KG1 (cell line): Measurements from ENCODE around the gene NAA38.
"Not testable (repeated sequence)": the region's sequence is repeated elsewhere in the genome, so short reads cannot be mapped to it uniquely, and the experiment has no call there.

Experiments used
- DNase-seq: peaks from one replicate; lab custom pipeline; 2025; lab: John Stamatoyannopoulos, UW

Gene NAA38

DNA sequence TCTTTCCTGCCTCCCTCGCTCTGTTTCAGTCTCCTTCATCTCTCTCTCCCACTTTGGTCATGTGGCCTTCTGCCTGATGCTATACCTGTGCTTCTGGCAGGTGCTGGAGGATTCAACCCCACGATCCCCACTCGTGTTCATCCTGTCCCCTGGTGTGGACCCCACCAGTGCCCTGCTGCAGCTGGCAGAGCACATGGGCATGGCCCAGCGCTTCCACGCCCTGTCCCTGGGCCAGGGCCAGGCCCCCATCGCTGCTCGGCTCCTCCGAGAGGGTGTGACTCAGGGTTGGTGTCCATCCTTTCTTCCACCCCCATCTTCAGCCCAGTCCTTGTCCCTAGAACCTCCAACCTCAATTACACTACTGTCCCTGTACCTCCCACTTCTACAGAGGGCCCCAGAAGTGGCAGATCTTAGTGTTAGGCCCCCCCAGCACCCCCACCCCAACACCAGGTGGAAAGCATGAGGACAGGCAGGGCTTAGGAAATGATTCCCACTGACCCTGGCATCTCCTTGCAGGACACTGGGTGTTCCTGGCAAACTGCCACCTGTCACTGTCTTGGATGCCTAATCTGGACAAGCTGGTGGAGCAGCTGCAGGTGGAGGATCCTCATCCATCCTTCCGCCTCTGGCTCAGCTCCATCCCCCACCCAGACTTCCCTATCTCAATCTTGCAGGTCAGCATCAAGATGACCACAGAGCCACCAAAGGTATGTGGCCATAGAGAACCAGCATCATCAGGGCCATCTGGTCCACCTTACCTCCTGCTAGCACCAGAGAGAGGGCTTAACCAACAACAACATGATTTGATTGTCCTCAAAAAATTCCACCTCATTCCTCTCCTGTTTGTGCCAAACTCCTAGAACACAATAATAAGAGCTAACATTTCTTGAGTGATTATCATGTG lies 33.1 kb downstream of the NAA38 start:
- DNase-seq: no peak

DNA sequence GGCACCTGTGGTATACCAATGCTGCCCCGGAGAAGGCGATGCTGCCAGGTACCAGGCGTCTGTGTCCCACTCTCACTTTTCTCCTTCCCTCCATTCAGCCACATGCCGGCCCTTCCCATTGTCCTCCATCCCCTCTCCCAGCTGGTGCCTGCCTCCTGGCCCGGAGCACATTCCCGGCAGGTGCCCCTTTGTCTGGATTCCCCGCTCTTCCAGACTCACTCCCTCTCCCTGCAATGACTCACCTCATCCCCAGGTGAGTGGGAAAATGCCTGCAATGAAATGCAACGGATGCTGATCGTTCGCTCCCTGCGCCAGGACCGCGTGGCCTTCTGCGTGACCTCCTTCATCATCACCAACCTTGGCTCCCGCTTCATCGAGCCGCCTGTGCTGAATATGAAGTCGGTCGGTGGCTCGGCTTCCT lies 33.8 kb downstream of the NAA38 start:
- no peak for DNase-seq

DNA sequence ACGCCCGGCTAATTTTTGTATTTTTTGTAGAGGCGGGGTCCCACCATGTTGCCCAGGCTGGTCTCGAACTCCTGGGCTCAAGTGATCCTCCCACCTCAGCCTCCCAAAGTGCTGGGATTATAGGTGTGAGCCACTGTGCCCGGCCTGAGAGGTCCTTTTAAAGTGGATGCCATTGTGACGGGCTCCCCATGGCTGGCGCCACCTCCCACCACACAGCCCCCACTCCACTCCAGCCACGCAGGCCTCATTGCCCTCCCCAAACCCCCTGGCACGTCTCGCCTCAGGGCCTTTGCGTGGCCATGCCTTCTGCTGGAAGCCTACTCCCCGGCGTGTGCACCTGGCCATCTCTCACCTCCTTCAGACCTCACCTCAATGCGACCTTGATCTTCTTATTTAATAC lies 35.2 kb downstream of the NAA38 start:
- no peak for DNase-seq

DNA sequence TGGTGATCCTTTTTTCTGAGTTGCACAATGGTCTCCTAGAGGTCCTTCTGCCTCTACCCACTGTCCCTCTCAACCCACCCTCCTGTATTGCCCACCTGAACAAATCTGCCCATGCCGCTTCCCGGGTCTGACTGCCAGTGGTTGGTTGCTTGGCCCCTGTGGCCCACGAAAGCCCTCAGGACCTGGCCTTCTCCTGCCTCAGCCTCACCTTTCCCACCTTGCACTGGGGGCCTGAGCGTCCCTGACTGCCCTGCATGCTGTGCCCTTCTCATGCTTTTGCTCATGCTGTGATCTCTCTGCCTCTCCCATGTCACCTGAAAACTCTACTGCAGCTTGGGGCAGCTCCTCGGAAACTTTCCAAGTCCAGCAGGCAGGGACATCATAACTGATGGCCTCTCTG lies 37.1 kb downstream of the NAA38 start:
- no peak for DNase-seq

DNA sequence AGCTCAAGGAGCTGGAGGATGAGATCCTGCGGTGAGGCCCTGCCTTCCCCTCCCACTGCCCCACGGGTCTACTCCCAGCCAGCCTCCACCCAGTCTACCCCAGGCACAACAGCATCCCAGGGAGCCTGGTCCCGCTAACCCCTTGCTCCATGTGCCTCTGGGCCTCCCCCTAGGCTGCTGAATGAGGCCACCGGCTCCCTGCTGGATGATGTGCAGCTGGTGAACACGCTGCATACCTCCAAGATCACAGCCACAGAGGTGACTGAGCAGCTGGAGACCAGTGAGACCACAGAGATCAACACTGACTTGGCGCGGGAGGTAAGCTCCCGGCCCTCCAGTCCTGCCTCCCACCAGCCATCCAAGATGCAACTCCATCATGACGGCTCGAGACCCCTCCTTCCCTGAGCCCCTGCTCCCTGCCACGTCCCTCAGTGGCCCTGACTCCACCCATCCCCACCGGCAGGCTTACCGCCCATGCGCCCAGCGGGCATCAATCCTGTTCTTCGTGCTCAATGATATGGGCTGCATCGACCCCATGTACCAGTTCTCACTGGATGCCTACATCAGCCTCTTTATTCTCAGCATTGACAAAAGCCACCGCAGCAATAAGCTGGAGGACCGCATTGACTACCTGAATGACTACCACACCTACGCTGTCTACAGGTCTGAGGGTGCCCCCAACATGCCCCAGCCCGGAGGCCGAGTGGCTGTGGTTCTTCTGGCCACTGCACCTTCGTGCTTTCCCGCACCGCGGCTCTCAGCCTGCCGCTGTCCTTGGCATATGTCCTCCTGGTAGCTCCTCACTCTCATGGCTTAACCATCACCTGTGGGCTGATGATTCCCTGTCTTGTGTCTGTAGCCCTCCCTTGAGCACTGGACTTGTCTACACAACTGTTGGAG lies 38.4 kb downstream of the NAA38 start:
- DNase-seq: no peak

DNA sequence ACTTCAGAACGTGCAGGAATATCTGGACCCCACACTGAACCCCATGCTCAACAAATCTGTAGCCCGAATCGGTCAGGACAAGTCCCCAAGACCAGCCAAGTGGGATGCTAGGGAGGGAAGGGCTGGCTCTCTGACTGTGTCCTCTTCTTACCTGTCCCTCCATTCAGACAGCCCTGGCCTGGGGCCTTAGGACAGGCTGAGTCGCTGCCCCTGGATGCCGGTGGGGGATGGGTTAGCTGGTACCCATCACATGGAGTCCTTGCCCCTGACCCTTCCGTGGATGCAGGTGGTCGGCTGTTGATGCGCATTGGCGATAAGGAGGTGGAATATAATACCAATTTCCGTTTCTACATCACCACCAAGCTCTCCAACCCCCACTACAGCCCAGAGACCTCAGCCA lies 39.3 kb downstream of the NAA38 start:
- DNase-seq: no peak

DNA sequence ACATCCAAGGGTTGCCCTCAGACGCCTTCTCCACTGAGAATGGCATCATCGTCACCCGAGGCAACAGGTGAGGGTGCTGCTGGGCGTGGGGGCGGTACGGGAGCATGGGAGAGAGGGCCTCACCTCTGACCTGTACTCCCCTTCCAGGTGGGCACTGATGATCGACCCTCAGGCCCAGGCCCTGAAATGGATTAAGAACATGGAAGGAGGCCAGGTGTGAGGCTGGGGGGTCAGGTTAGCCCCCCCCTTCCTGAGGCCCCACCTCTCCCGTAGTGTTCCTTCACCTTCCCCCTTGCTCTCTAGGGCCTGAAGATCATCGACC lies 39.8 kb downstream of the NAA38 start:
- no peak for DNase-seq

DNA sequence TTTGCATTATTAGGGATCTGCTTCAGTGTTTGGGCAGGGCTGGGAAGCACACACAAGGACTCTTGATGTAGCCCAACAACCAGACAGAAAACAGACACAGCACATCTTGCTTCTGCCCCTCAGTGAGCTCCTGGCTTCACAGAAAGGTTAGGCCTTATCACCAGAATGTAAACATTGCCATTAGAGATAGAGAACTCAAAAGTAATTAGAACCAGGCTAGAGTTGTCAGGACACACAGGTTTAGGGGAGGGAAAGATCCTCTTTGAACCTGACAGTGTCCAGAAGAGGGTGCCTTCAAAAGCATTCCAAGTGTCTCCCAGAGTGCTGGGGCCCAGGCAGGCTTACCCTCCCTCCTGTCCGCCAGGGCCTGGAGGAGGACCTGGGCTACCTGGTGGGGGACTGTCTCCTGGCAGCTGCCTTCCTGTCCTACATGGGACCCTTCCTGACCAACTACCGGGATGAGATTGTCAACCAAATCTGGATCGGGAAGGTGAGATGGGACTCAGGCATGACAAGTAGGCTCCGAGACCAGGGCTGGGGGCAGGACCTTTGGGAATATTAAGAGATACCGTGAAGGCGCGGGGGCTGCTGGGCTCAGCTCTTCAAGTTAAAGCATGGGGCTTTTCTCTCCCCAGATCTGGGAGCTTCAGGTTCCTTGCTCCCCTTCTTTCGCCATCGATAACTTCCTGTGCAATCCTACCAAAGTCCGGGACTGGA lies 40.3 kb downstream of the NAA38 start:
- DNase-seq: no peak

DNA sequence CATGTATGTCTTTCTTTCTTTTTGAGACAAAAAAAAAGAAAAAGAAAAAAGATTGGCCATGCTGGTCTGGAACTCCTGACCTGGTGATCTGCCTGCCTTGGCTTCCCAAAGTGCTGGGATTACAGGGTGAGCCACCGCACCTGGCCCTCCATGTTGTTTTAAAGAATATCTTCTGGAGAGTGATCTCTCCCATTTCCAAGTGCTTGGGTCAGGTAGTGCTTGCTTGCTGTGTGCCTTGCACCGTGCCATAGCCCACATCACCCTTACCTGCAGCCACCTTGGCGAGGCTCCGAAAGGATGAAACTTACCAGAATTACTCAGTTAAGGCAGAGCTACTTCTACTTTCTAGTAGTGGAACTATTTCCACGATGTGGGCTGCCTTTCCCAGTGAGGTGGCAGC lies 42.4 kb downstream of the NAA38 start:
- no peak for DNase-seq

DNA sequence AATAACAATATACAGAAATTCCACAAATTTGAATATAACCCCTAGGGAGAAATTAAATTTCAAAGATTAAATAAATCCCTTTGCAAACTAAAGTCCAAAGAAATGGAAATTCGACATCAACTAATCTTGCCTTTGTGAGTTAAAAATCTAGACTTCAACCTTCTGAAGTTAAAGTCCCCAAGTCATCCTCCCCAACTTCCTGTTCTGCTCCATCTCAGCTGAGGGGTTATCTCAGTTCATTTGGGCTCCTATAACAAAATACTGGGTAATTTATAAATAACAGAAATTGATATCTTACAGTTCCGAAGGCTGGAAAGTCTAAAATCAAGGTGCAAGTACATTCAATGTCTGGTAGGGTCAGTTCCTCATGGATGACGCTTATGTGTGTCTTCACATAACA lies 46.1 kb downstream of the NAA38 start:
- no peak for DNase-seq

DNA sequence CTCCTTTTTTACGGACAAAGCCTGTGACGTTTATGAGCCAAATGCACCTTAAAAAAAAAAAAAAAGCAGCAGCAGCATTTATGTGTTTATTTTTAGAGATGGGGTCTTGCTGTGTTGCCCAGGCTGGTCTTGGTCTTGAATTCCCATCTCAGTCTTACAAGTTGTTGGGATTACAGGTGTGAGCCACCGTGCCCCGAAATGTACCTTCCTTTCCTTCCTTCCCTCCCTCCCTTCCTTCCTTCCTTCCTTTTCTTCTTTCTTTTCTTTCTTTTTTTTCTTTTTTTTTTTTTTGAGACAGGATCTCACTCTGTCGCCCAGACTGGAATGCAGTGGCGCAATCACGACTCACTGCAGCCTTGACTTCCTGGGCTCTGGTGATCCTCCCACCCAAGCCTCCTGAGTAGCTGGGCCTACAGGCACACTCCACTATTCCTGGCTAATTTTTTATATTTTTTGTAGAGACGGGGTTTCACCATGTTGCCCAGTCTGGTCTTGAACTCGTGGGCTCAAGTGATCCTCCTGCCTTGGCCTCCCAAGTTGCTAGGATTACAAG lies 47.5 kb downstream of the NAA38 start:
- DNase-seq: not testable (repeated sequence)

DNA sequence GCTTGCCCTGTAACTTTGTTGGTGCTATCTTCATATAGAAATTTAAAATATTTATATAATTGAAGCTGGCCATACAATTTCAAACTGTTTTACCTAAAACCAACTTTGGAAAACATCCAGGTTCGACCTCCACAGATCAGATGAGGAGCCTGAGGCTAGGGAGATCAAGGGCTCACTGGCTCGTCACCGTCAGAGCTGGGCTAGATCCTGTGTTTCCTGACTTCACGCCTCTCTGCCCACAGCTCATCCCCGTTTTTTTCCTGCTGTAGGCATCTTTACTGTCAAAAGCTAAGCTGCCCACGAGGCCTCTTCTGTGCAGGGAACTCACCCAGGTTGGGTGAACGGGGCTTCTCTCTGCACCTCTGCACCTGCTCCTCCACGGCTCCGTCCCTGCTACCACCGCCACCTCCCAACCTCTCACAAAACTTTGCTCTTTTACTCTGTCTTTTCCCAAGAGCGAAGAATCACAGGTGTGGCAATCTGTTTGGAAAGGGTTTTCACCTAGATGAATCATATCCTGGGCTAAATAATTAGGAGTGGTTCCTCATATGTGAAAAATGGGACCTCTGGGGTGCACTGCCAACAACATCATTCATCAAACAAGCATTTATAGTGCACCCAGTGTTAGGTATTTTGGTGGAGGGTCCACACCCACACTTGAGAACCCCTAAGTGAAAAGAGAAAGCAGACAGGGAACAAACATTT lies 48.1 kb downstream of the NAA38 start:
- no peak for DNase-seq

DNA sequence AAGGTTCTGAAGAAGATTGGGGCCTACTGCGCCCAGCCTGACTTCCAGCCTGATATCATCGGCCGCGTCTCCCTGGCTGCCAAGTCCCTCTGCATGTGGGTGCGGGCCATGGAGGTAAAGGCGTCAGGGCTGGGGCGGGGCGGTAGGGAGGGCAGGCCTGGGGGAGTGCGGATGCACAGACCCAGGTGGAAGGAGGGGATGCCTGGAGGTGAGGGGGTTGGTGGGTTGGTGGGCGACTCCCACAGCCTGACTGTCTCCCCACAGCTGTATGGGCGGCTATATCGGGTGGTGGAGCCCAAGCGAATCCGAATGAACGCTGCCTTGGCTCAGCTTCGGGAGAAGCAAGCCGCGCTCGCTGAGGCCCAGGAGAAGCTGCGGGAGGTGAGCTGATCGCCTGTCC lies 50.2 kb downstream of the NAA38 start:
- no peak for DNase-seq
